Cerebellar cortex (tissue), 1 donor: Measurements from ENCODE around the gene COL11A2.
"Not testable (repeated sequence)": the region's sequence is repeated elsewhere in the genome, so short reads cannot be mapped to it uniquely, and the experiment has no call there.

Experiments used
- DNase-seq: peaks from one replicate; pipeline ENCODE4 v3.0.0-alpha.2; 2015; ENCODE audit warnings: low spot score

Gene COL11A2

DNA sequence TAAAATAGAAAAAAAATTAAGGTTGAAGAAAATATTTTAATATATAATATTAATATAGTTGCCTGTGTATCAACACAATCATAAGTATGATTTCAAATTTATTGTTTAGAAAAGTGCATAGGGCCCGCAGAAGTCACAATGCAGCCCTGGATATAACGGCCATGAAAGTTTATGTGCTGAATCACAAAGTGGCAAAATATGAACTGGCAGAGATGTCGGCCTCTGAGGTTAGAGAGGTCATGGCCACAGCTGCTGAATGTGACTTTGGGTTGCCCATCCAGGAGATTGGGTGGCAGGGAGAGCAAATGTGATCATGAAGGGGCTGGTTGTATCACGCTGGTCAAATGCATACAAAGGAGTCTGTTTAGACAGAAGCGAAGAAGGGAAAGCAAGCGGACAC is 35.7 kb downstream of the COL11A2 start:
- DNase-seq, result no peak

DNA sequence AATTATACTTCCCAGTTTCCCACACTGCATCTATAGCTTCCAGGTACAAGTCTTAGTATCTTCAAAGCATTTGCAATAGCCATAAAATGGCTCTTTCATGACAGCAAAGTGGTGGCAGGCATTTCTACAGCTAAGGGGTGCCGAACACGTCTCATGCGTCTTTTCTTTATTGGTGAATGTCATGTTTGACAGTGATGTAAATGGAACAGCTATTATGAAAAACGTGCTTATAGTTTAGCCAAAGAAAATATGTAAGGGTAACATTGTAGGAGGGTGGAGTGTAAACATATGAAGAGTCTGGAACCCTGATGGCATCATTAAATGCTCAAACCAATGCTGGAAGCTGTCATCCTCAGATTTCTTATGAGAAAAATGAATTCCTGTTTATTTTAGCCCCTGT is 37.9 kb downstream of the COL11A2 start:
- DNase-seq, result no peak

DNA sequence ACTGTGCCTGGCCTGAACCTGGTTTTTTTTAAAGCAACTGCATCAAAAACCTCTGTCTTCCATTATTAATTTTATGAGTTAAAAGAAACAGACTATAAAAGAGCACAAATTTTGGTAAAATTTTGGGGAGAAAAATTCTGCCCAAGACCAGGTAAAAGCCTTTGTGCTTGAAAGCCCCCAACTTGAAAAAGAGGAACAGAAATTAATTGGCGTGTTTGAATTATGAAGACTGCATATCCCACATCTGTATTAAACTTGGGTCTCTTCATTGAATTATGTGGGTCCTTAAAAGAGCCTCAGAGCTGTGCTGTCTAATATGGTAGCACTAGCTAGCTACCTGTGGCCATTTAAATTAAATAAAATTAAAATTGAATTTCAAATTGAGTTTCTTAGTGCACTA is 41.2 kb downstream of the COL11A2 start:
- no peak for DNase-seq

DNA sequence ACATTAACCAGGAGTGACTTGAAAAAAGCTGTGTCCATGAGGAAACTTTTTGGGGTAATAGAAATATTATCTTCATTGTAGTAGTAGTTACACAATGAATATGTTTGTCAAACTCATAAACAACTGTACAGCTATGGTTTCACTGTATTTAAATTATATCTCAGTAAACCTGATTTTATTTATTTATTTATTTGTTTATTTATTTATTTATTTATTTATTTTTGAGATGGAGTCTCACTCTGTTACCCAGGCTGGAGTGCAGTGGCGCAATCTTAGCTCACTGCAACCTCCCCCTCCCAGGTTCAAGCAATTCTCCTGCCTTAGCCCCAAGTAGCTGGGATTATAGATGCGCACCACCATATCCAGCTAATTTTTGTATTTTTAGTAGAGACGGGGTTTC is 41.7 kb downstream of the COL11A2 start:
- not testable (repeated sequence) for DNase-seq

DNA sequence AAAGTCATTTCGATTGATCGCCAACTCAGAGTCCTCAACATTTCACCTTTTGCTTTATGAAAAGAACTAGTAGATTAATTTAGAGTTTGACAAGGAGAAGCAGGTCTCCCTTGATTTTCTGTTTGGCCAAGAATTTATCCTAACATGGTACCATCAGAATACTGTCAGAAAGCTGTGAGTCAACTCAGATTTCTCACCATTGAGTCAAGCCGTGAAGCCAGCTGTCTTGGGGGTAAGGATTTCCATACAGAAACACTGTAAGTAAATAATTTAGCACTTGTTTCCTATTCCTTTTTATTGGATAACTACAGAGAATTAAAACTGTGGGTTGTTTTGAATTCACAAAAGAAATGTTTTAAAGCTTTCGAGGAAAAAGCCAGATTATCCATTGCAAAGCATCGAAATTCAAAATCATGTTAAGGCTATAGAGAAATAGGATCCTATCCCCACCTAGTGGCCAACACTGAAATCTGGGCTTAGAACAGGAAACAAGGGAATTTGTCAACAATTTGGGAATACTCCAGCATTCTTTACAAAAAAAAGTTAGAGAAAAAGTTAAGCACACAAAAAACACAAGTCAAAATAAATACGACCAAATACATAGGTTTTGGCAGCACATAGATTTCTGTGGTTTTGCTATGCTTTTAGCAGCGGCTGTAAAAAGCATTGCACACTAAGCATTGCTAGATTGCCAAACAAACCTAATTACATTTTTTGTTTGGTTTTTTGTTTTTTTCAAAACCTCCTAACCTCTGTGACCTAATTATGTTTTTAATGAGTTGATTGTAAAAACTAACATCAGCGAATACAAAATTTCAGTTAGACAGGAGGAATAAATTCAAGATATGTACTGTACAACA is 44.2 kb downstream of the COL11A2 start:
- peak; percentile 80 for DNase-seq

DNA sequence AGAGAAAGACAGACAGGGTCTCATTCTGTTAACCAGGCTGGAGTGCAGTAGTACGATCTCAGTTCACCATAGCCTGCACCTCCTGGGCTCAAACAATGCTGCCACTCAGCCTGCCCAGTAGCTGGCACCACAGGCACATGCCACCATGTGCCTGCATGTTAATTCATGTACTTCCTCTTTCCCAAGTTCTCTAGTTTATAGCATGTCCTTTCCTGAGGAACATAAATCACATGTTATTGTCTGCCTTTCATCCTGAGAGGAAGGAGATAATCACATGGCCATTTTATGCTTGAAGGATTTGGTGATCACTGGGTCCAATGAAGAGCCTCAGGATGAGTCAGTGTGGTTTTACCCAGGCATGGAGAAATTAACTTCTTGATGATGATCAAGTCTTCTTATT is 47.9 kb downstream of the COL11A2 start:
- no peak for DNase-seq

DNA sequence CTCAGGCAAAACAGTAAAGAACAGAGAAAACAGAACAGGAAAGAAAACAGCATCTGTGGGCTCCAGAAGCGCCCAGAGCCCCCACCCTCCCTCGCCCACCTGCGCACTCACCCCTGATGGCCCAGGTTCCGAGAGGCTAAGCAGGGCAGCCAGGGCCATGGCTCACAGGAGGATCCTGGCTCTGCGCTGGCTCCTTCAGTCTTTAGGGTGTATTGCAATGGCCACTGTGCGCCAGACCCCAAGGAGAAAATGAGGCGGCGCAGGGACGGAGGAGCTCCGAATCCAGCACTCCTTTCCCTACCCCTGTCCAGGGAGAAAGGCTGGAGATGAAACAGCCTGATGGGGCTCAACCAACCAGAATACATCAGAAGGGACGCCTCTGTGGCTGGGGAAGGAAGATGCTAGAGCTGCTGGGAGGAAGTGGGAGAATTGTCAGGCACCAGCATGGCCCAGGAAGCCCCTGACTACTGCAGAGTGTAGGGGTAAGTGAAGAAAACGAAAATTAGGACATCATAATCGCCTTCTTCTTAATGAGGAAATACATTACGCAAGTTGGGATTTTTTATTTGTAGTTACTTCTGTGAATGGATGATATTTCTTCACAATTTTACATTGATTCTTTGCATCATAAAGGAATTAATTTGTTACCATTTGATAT is 49.0 kb downstream of the COL11A2 start:
- DNase-seq, result no peak

DNA sequence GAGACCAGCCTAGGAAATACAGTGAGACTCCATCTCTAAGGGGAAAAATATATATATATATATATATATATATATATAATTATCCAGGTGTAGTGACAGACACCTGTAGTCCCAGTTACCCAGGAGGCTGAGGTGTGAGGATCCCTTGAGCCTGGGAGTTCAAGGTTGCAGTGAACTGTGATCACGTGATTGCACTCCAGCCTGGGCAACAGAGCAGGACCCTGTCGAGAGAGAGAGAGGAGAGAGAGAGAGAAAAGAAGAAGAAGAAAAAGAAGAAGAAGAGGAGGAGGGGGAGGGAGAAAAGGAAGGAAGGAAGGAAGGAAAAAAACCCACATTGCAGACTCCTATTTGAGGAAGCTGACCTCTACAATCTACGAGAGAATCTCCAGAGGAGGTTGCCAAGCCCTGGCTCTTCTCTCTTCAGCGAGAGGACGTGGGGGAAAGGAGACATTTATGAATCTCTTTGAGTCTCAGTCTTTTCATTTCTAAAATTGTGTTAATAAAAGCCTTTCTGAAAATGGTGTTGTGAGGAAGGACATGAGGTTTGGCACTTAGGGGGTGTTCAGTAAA is 49.7 kb downstream of the COL11A2 start:
- DNase-seq, result no peak

DNA sequence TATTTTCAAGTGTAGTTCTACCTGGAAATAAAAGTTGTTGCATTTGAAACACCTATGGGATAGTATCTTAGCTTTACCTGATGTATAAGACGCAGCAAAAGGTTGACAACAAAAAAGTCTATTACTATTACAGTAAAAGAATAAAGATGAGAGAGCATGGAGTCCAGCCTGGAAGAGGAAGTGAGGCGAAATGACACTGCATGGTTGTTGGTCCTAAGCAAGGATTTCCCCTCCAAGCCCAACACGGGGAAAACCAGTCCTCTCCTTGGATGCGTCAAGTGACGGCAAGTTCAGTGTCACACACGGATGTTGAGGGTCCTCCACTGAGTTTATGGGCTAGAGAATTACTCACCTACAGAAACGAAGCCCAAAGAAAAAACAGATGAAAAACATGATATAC is 51.7 kb downstream of the COL11A2 start:
- no peak for DNase-seq

DNA sequence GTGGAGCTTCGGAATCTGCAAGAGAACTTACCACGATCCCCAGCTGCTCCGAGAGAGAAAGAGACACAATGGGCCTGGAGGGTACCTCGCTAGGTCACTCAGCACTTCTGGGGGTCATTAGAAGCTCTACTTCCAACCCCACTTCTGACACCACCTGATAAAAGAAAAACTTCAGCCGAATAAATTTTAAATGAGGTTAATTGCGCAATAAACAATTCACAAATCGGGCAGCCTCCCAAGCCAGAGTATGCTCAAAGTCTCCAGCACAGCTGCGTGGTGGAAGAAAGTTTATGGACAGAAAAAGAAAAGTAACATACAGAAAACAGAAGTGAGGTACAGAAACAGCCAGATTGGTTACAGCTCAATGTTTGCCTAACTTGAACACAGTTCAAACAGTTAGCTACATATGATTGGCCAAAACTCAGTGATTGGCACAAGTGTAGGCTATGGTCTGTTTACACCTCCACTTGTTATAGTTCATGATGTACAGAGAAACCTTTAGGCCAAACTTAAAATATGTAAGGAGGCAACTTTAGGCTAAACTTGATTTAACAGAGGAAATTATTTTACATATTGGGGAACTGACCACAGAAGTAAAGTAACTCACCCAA is 52.6 kb downstream of the COL11A2 start:
- DNase-seq, result no peak

DNA sequence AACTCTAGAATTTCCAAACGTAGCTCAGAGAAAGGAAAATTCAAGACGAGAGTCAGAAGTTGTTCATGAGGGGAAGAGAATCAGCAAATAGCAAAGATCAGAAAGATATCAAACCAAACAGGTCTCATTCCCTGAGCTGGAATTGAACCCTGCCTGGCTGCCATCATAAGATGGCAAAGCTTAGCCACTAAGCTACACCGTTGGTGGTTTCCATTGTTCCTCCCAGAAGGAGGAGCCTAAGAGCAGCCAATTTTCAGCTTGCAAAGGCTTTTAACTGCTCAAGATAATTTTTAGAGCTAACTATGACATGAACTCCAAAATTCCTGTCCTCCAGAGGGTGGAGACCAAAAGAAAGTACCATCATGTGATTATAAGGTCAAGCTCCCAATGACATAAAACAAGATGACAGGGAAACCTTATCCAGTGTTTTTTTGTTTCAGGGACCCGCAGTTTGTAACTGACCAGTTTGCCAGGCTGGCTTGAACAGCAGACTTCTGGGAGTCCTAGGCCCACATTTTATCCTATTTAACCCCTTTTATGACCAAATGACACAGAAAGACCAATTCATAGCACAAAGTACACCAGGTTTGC is 55.9 kb downstream of the COL11A2 start:
- no peak for DNase-seq

DNA sequence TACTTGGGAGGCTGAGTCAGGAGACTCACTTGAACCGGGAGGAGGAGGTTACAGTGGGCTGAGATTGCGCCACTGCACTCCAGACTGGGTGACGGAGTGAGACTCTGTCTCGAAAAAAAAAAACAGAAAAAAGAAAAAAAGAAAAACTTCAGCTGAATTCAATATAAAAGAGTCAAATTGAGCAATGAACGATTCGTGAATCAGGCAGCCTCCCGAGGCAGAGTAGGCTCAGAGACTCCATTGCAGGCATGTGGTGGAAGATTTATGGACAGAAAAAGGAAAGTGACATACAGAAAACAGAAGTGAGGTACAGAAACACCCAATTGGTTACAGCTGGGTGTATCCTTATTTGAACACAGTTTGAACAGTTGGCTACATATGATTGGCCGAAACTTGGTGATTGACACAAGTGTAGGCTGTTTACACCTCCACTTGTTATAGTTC is 60.2 kb downstream of the COL11A2 start:
- no peak for DNase-seq

DNA sequence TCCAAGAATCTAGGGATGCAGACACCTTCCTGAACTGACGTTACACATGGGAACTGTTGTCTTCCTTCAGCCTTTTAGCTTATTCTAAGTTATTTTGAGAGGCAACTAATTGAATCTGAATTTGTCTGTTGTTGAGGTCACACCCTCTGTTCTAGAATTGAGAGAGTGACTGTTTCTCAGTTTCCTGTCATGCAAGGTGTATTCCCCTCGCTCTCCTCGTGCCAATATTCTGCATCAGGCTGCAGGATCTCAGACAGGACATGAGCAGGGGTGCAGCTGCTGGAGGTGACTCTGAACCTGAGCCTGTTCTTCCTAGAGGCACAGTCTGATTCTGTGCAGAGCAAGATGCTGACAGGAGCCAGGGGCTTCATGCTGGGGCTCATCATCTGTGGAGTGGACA is 63.9 kb downstream of the COL11A2 start:
- DNase-seq, result no peak

DNA sequence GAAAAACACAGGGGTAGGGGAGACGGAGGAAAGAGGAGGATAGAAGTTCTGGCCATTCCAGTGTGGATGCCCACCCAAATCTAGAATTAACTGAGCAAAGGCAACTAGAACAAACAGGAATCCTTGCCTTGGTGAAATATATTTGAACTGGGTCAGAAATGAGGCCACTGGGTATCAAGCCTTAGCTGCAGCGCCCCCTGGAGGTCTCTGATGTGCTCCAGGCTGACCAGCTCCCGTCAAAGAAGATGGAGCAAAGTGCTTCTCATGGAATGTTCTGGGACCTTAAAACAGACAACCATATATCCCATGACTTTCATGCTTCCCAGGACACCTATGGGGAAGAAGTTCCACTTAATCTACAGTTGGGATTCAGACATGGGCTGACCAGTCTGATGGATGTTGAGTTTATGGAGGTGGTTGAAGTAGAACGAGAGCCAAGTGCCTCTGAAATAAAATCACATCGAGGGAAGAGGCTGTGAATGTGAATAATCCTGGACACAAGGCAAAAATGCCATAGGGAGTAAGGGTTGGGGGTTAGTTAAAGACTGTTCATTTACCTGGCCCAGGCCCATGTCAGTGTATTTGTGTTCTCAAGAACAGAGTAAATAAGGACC is 66.1 kb downstream of the COL11A2 start:
- peak; percentile 87 for DNase-seq

DNA sequence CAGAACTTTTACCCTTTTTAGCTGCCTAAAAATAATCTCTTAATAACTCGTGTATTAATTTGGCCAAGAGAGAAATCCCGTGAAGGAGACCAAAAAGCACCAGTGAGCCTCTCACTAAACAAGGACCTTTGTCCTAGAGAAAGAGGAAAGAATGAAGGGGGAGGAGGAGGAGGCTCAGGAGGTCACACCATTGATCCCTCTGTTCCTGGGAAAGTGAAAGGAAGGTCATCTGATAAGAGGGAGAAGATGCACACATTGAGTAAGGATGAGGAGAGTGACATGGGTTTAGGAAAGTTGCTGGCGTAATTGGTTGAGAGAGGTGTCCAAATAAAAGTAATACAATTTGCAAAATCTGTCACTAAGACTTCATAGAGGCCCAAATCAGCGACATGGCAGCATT is 67.3 kb downstream of the COL11A2 start:
- no peak for DNase-seq

DNA sequence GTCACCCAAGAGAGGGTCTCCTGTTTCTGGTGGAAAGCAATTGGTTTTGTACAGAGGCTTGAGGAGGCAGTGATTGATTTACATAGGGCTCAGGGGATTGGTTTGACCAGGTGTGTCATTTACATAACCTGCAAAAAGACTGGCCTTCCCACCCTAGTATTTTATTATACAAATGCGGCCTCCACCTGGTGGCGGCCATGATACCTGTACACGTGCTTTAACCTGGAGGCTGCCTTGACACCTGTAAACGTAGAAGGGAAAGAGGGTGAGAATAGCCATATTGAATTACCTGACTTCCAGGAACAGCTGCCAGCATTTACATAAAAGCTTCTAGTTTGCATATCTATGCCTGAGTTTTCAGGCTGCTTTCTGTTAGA is 67.8 kb downstream of the COL11A2 start:
- no peak for DNase-seq

DNA sequence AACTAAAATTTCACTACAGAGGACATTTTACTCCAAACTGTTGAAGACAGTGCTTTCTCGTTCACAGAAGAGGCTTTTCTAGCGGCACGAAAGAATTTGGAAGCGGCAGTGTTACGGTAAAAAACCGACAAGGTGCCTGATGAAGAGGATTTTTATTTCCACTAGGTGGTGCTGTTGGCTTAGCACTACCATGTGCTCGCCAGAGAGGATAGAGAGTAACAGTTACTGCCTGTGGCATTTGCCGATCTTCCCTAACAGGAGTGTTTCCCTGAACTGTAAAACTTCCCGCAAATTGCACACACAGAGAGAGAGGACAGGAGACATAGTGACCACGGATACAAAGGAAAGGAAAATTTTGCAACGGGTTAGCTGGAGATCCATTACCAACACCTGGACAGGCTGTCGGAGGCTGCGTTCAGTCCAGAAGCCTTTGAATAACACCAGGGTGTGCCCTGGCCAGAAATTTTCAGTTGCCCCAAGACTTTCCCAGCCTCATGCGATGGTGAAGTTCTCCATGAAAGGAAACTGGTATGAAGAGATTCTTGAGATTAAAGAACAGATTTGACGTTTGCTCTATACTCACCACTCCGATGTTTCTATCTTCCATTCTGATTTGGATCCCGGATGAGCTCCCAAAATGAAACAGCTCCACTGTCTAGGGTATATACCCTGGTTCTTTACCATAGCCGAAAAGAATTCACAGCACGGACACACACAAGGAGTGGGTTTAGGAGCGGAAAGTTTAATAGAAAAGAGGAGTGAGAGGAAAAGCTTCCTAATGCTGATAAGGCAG is 68.3 kb downstream of the COL11A2 start:
- DNase-seq, result peak; percentile 90

DNA sequence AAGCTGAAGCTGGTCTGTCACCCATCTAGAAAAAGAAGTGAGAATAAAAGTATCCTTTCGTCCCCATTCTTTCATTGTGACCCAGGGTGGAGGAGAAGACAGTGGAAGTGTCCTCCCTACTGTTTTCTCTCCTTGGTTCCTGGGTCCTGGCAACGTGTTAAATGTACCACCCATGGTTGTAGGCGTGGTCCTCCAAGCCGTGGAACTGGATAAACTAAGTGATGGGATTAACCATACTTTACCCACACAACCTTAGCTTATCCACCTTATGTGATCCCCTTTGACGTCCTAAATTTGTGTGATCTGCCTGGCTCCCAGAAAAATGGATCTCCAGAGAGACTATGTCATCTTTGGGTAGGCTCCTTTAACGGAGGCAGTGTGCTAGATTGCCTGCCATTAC is 69.1 kb downstream of the COL11A2 start:
- DNase-seq, result no peak

DNA sequence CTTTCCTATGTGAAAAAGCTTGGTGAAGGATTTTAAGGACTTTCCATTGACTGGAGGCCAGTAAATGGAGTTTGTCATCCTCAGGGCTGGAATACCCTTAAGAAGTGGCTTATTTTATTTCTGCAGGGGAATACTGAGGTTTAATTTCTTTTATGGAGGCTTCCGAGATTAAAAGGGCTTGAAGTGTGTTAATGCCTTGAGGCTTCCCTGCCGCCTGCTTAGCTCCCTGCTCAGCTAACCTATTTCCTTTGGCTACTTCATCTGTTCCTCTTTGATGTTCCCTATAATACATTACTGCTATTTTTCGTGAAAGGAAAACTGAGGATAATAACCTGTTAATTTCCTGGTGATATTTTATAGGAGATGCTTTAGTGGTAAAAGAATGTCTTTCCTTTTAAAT is 72.3 kb downstream of the COL11A2 start:
- no peak for DNase-seq

DNA sequence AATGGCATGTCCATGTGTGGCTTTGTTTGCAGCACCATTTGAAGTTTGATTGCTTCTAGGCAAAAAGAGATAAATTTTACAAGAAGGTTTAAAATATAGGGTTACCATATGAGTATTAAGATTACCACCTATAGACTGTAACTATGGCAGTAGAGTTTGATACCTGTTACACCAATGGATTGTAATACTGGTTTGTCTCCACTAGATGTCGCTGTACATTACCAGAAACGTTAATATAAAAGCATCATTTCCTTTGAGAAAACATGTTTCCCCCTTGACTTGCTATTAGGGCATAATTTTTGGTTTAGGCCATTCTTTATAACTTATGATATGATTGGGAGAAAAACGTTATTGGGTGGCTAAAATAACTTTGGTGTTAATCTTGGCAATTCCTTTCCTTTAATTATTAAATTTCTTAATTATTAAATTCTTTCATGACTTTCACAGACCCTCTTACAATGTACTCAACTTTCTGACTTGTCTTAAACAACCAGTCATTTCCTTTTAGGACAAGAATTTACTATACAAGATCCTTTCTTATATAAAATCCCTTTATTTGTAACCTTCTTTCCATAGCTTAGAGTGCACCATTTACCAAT is 73.6 kb downstream of the COL11A2 start:
- DNase-seq, result peak; percentile 84

DNA sequence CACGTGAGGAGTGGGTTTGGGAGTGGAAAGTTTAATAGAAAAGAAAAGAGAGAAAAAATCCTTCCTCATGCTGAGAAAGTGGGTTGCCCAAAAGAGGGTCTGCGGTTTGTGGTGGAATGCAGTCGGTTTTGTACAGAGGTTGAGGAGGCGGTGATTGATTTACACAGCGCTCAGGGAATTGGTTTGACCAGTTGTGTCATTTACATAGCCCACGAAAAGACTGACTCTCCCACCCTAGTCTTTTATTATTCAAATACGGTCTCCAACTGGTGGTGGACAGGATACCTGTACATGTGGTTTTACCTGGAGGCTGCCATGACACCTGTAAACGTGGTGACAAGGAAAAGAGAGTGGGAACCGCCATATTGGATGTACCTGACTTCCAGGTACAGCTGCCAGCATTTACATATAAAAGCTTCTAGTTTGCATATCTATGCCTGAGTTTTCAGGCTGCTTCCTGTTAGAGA is 74.4 kb downstream of the COL11A2 start:
- DNase-seq, result no peak
